ENCODE data around the gene HOXB5.

HOXB5 gene

GRCh38 chr17:48596735-48597527 is 3.4 kb upstream of the HOXB5 start:
- TF ChIP-seq CTCF (IDR thresholded peaks at IDR 0.05; ENCODE audit: low read depth, low read length, poor library complexity, severe bottlenecking), result peak; percentile 3
- TF ChIP-seq EZH2phosphoT487 (IDR thresholded peaks at IDR 0.05; ENCODE audit: borderline replicate concordance, low read length), result no peak
- H3F3A ChIP-seq (ENCODE audit: control insufficient read depth, insufficient read depth), result no peaks in the 10 kb centered on the region
- H3K9me2 ChIP-seq (replicated peaks; ENCODE audit: control insufficient read depth, low read length), result no peaks in the 10 kb centered on the region
- H3K79me2 ChIP-seq (ENCODE audit: control insufficient read depth, low read length), result no peaks in the 10 kb centered on the region
- 0 out of 2 replicates have a peak overlapping the region, but pooled peaks have one; percentile 20 for H3K4me3 ChIP-seq (ENCODE audit: low read length)
- peaks cover 78% of the 10 kb centered on the region for H3K27me3 ChIP-seq (ENCODE audit: control insufficient read depth, low read length)
- peak overlapping the region; percentile 44 for H3K4me2 ChIP-seq (ENCODE audit: low read length)
- H4K20me1 ChIP-seq (ENCODE audit: control insufficient read depth, insufficient read depth, low read depth, low read length), result peaks cover 3% of the 10 kb centered on the region; the same call in 1 of the 2 replicates
- H3K36me3 ChIP-seq (ENCODE audit: control insufficient read depth, low read length), result no peaks in the 10 kb centered on the region
- H3K27ac ChIP-seq (ENCODE audit: low read depth, low read length), result no peak overlapping the region
- no peaks in the 10 kb centered on the region for H3K9me3 ChIP-seq (ENCODE audit: control insufficient read depth, insufficient read depth, low read length)
- H3K4me1 ChIP-seq (ENCODE audit: control insufficient read depth, low read length), result peaks cover 4% of the 10 kb centered on the region; the same call in 1 of the 2 replicates

GRCh38 chr17:48596000-48596734 is 2.6 kb upstream of the HOXB5 start:
- Histone ChIP-seq H3F3A (ENCODE audit: control insufficient read depth, insufficient read depth) (no peaks in the 10 kb centered on the region), H3K9me2 (replicated peaks; ENCODE audit: control insufficient read depth, low read length) (no peaks in the 10 kb centered on the region), H3K4me1 (ENCODE audit: control insufficient read depth, low read length) (peaks cover 4% of the 10 kb centered on the region; the same call in 1 of the 2 replicates), H3K27me3 (ENCODE audit: control insufficient read depth, low read length) (peaks cover 75% of the 10 kb centered on the region), H3K36me3 (ENCODE audit: control insufficient read depth, low read length) (no peaks in the 10 kb centered on the region), H3K9me3 (ENCODE audit: control insufficient read depth, insufficient read depth, low read length) (no peaks in the 10 kb centered on the region), H3K4me3 (ENCODE audit: low read length) (no peak overlapping the region), H4K20me1 (ENCODE audit: control insufficient read depth, insufficient read depth, low read depth, low read length) (peaks cover 3% of the 10 kb centered on the region; the same call in 1 of the 2 replicates), H3K79me2 (ENCODE audit: control insufficient read depth, low read length) (no peaks in the 10 kb centered on the region), H3K4me2 (ENCODE audit: low read length) (no peak overlapping the region), H3K27ac (ENCODE audit: low read depth, low read length) (no peak overlapping the region)
- TF ChIP-seq CTCF (IDR thresholded peaks at IDR 0.05; ENCODE audit: low read depth, low read length, poor library complexity, severe bottlenecking), result no peak
- 0 out of 2 replicates have a peak, but pooled peaks have one; percentile 73 for TF ChIP-seq EZH2phosphoT487 (IDR thresholded peaks at IDR 0.05; ENCODE audit: borderline replicate concordance, low read length)

- Histone ChIP-seq H3K27ac (ENCODE audit: low read depth, low read length) (no peak overlapping the region), H3K4me1 (ENCODE audit: control insufficient read depth, low read length) (peaks cover 4% of the 10 kb centered on the region; the same call in 1 of the 2 replicates), H3K4me2 (ENCODE audit: low read length) (no peak overlapping the region), H3K9me3 (ENCODE audit: control insufficient read depth, insufficient read depth, low read length) (no peaks in the 10 kb centered on the region), H3K36me3 (ENCODE audit: control insufficient read depth, low read length) (no peaks in the 10 kb centered on the region), H4K20me1 (ENCODE audit: control insufficient read depth, insufficient read depth, low read depth, low read length) (peaks cover 3% of the 10 kb centered on the region; the same call in 1 of the 2 replicates), H3F3A (ENCODE audit: control insufficient read depth, insufficient read depth) (no peaks in the 10 kb centered on the region), H3K9me2 (replicated peaks; ENCODE audit: control insufficient read depth, low read length) (no peaks in the 10 kb centered on the region), H3K4me3 (ENCODE audit: low read length) (no peak overlapping the region), H3K79me2 (ENCODE audit: control insufficient read depth, low read length) (no peaks in the 10 kb centered on the region), H3K27me3 (ENCODE audit: control insufficient read depth, low read length) (peaks cover 73% of the 10 kb centered on the region)
- TF ChIP-seq EZH2phosphoT487 (IDR thresholded peaks at IDR 0.05; ENCODE audit: borderline replicate concordance, low read length), result no peak
- TF ChIP-seq CTCF (IDR thresholded peaks at IDR 0.05; ENCODE audit: low read depth, low read length, poor library complexity, severe bottlenecking), result no peak
Observed at GRCh38 chr17:48595278-48595999, 1.9 kb upstream of the HOXB5 start.
